Measurements from ENCODE around the gene IGLON5. TPM values are rescaled to one million over a fixed set of nuclear protein-coding genes. Genes with fewer than 3 reads are reported as not detected.

The IGLON5 gene
- total RNA-seq, 2 donors from 2014 or later = 0.59 TPM; not detected in 1

- Mint-ChIP-seq H3K4me1 (ENCODE audit: low read depth in 2 of 2) (peaks cover 14 to 22% of the 10 kb centered on the region in 2 donors), H3K9me3 (no peaks in the 10 kb centered on the region), H3K27me3 (peaks cover 0 to 7% of the 10 kb centered on the region in 2 donors), H3K4me3 (no peak overlapping the region), H3K36me3 (no peaks in the 10 kb centered on the region), H3K27ac (peak overlapping the region in 1 of 2 donors; percentile 6)
- DNase-seq (ENCODE audit: low spot score) = no peak
- no peak for ATAC-seq
Measured at GRCh38 chr19:51337861-51338562, 26.6 kb downstream of the IGLON5 start.

DNA sequence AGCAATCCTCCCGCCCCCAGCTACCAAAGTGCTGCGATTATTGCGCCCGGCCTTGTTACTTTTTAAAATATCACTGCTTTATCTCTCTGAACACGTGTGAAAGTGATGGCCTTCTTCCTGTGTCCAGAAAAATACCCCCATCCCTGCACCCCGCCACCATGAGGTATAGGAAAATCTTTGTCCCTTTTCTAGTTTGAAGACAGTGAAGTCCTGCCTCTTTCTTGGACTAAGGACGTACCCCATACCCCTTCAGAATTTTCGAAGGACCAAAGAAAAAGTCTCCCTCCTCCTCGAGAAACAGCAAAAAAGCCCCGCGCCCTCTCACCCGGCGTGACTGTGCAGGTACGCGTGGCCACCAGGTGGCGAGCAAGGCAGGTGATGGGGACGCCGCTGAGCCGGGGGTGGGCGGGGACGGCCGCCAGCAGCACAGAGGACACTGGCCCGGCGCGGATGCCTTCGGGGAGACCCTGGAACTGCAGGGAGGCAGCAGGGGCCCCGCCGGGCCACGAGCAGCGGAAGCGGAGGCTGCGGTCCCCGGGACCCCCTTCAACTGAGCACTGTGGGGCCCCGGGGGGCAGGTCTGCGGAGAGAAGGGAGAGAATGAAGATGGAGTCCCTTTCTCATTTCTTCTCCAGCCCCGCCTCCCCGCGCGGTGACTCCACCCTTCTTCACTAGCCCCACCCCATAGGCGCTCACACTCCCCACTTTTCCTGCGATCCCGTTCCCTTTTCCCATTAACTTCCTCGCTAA, 27.3 kb downstream of the IGLON5 start:
- Mint-ChIP-seq H3K36me3 (no peaks in the 10 kb centered on the region), H3K9me3 (no peaks in the 10 kb centered on the region), H3K4me1 (ENCODE audit: low read depth in 2 of 2) (peaks cover 14 to 23% of the 10 kb centered on the region in 2 donors), H3K27me3 (peaks cover 0 to 7% of the 10 kb centered on the region in 2 donors), H3K27ac (peak overlapping the region; percentile 6 to 19), H3K4me3 (peak overlapping the region; percentile 97)
- DNase-seq (ENCODE audit: low spot score) (peak; percentile 83), ATAC-seq (peak; percentile 78 to 80)

DNA sequence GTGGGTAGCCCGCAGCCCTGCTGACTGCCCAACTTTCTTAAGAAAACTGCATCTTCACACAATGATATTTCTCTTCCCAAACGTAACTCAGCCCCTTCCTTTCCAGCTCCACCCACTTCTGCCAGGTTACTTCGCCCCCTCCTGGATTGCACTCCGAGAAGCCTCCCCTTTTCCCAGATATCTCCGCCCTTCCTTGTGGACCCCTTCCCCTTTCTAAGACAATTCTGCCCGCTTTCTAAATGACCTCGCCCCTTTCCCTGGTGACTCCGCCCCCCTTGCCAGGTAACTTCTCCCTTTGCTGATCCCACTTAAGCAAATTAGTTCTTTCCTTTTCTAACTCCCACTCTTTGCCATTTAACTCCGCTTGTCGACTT, 27.9 kb downstream of the IGLON5 start:
- Mint-ChIP-seq H3K27me3 (peaks cover 0 to 7% of the 10 kb centered on the region in 2 donors), H3K4me1 (ENCODE audit: low read depth in 2 of 2) (peaks cover 14 to 23% of the 10 kb centered on the region in 2 donors), H3K36me3 (no peaks in the 10 kb centered on the region), H3K27ac (peak overlapping the region; percentile 6 to 19), H3K4me3 (peak overlapping the region; percentile 97), H3K9me3 (no peaks in the 10 kb centered on the region)
- ATAC-seq (no peak), DNase-seq (ENCODE audit: low spot score) (no peak)

GRCh38 chr19:51339687-51340656, 28.5 kb downstream of the IGLON5 start:
- peak; percentile 96 for DNase-seq (ENCODE audit: low spot score)
- peak; percentile 93 to 95 for ATAC-seq
- H3K27me3 Mint-ChIP-seq = peaks cover 0 to 4% of the 10 kb centered on the region in 2 donors

GRCh38 chr19:51341066-51341465, 29.6 kb downstream of the IGLON5 start:
- Mint-ChIP-seq H3K27ac (peak overlapping the region; percentile 28 to 69), H3K9me3 (no peaks in the 10 kb centered on the region), H3K4me3 (peak overlapping the region; percentile 74), H3K27me3 (no peaks in the 10 kb centered on the region), H3K4me1 (ENCODE audit: low read depth in 2 of 2) (peaks cover 14 to 23% of the 10 kb centered on the region in 2 donors), H3K36me3 (no peaks in the 10 kb centered on the region)
- no peak for ATAC-seq
- DNase-seq (ENCODE audit: low spot score) = no peak

More at GRCh38 chr19:51339687-51340656, 28.5 kb downstream of the IGLON5 start:
- Mint-ChIP-seq H3K9me3 (no peaks in the 10 kb centered on the region), H3K36me3 (no peaks in the 10 kb centered on the region), H3K27ac (peak overlapping the region; percentile 6 to 19), H3K4me3 (peak overlapping the region; percentile 97), H3K4me1 (ENCODE audit: low read depth in 2 of 2) (peaks cover 14 to 23% of the 10 kb centered on the region in 2 donors)

GRCh38 chr19:51341976-51342580, 30.6 kb downstream of the IGLON5 start, which contains the start of gene VSIG10L:
VSIG10L (minus strand) TSS chr19:51342139; CDS start chr19:51342124, 15 bp downstream.
- ATAC-seq = no peak
- Mint-ChIP-seq H3K27me3 (no peaks in the 10 kb centered on the region), H3K4me3 (peak within 1 kb of the TSS; percentile 74), H3K4me1 (ENCODE audit: low read depth in 2 of 2) (peaks cover 14 to 23% of the 10 kb centered on the region in 2 donors), H3K27ac (peak within 1 kb of the TSS; percentile 28 to 69), H3K36me3 (no peaks in the 10 kb centered on the region), H3K9me3 (no peaks in the 10 kb centered on the region)
- DNase-seq (ENCODE audit: low spot score) = no peak

GRCh38 chr19:51342631-51343569, 31.5 kb downstream of the IGLON5 start:
- peaks cover 14 to 23% of the 10 kb centered on the region in 2 donors for H3K4me1 Mint-ChIP-seq (ENCODE audit: low read depth in 2 of 2)
- peak overlapping the region; percentile 34 for H3K4me3 Mint-ChIP-seq
- H3K27me3 Mint-ChIP-seq = no peaks in the 10 kb centered on the region
- DNase-seq (ENCODE audit: low spot score) (peak; percentile 41), ATAC-seq (no peak)
- H3K9me3 Mint-ChIP-seq = no peaks in the 10 kb centered on the region
- H3K27ac Mint-ChIP-seq = no peak overlapping the region
- no peaks in the 10 kb centered on the region for H3K36me3 Mint-ChIP-seq

DNA sequence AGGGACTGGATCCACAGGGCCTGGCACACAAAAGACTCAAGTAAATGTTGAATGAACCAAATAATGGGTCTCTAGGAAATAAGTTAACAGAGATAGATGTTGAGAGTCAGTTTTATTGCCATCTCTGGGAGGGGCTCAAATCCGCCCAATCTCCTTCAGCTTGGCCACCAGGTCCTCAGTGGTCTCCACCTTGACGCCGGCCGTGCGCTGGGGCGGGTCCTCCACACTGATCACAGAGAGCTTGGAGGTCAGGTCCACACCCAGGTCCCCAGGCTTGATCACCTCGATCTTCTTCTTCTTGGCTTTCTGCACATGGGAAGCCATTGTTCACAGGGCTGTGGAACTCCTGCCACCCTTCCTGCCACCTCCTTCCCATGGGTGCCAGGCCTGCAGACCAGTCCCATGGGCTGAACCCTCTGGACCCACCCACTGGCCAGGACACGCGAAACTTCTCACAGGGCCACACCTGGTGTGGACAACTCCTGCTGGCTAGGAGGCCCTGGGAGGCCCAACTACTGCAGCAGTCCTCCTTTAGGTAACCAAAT, 33.7 kb downstream of the IGLON5 start:
- ATAC-seq (no peak), DNase-seq (ENCODE audit: low spot score) (no peak)
- Mint-ChIP-seq H3K4me3 (no peak overlapping the region), H3K27me3 (no peaks in the 10 kb centered on the region), H3K27ac (no peak overlapping the region), H3K4me1 (ENCODE audit: low read depth in 2 of 2) (peaks cover 0 to 12% of the 10 kb centered on the region in 2 donors), H3K36me3 (no peaks in the 10 kb centered on the region), H3K9me3 (no peaks in the 10 kb centered on the region)

GRCh38 chr19:51346742-51347141, 35.3 kb downstream of the IGLON5 start:
- Mint-ChIP-seq H3K27ac (no peak overlapping the region), H3K36me3 (no peaks in the 10 kb centered on the region), H3K27me3 (no peaks in the 10 kb centered on the region), H3K4me1 (ENCODE audit: low read depth in 2 of 2) (peaks cover 0 to 5% of the 10 kb centered on the region in 2 donors), H3K4me3 (no peak overlapping the region), H3K9me3 (no peaks in the 10 kb centered on the region)
- DNase-seq (ENCODE audit: low spot score) = no peak
- no peak for ATAC-seq

GRCh38 chr19:51347209-51347928, 35.9 kb downstream of the IGLON5 start:
- no peaks in the 10 kb centered on the region for H3K9me3 Mint-ChIP-seq
- H3K27me3 Mint-ChIP-seq = no peaks in the 10 kb centered on the region
- H3K4me3 Mint-ChIP-seq = no peak overlapping the region
- H3K36me3 Mint-ChIP-seq = peaks cover 6% of the 10 kb centered on the region
- DNase-seq (ENCODE audit: low spot score) (no peak), ATAC-seq (no peak)
- peaks cover 0 to 5% of the 10 kb centered on the region in 2 donors for H3K4me1 Mint-ChIP-seq (ENCODE audit: low read depth in 2 of 2)
- H3K27ac Mint-ChIP-seq = no peak overlapping the region

GRCh38 chr19:51351266-51351990, 40.0 kb downstream of the IGLON5 start:
- H3K27ac Mint-ChIP-seq = no peak overlapping the region
- no peaks in the 10 kb centered on the region for H3K27me3 Mint-ChIP-seq
- no peaks in the 10 kb centered on the region for H3K9me3 Mint-ChIP-seq
- peaks cover 7% of the 10 kb centered on the region for H3K36me3 Mint-ChIP-seq
- DNase-seq (ENCODE audit: low spot score) (no peak), ATAC-seq (no peak)
- peaks cover 6 to 7% of the 10 kb centered on the region in 2 donors for H3K4me1 Mint-ChIP-seq (ENCODE audit: low read depth in 2 of 2)
- no peak overlapping the region for H3K4me3 Mint-ChIP-seq

Data from natural killer cell treated with Interleukin-12 subunit alpha and Interleukin-12 subunit beta and Interleukin-15 and Interleukin-18, amount 100 ng/mL, for 72 hours (primary cell).